HG02763 (cell line): ENCODE results near the gene SLC6A13.
"Not testable (repeated sequence)": the region's sequence is repeated elsewhere in the genome, so short reads cannot be mapped to it uniquely, and the experiment has no call there.

Experiments used
- ATAC-seq: cut with Tn5 transposase; IDR thresholded peaks from one replicate; pipeline ENCODE4 v1.9.1; 2021; ENCODE audit warnings: mild to moderate bottlenecking, moderate library complexity; ENCODE audit not compliant: unreplicated experiment

Gene SLC6A13

DNA sequence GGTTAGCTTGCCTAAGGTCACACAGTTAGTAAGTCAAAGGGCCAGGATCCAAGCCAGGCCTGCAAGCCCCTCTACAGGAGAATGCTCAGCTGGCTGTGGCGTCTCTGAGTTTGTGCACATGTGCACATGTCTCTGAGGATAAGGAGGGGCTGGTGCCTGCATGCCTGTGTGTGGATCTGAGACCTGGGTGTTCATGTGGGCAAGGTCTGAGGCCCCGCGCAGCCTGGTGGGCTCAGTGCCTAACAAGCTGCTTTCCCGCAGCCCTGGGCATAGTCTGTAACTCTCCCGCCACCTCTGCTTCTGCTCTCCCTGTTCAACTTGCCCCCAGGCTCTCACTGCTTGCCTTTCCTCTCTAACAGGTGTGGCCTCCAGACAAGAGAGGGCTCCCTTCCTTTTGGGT is 44.4 kb downstream of the SLC6A13 start:
- no peak for ATAC-seq

DNA sequence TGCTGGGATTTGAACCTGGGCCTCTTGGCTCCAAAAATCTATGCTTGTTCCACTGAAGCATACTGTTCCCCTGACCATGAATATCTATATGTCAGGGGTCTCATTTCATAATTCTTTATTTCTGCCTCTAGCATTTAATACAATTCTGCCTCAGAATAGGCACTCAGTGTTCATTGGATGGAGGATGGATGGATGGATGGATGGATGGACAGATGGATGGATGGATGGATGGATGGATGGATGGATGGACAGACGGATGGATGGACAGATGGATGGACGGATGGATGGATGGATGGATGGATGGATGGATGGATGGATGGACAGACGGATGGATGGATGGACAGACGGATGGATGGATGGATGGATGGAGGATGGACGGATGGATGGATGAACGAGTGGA is 45.6 kb downstream of the SLC6A13 start:
- ATAC-seq = not testable (repeated sequence)

DNA sequence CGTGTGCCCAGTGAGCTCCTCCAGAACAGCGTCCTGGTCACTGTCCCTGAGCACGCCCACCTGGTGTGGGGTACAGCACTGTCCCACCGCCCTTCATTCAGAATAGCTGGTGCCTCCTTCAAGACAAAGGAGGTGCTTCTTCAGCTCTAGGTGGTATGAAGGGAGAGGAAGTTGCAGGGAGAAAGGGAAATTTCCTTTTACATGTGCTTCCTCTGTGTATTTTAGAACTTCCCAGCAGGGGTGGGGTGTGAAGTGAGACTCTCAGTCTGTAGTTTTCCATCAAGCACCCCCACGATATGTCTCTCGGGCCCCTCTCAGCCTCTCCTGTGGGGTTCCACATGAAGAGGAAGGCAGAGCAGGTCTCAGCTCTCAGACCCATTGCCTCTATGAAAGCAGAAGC is 47.5 kb downstream of the SLC6A13 start:
- no peak for ATAC-seq

DNA sequence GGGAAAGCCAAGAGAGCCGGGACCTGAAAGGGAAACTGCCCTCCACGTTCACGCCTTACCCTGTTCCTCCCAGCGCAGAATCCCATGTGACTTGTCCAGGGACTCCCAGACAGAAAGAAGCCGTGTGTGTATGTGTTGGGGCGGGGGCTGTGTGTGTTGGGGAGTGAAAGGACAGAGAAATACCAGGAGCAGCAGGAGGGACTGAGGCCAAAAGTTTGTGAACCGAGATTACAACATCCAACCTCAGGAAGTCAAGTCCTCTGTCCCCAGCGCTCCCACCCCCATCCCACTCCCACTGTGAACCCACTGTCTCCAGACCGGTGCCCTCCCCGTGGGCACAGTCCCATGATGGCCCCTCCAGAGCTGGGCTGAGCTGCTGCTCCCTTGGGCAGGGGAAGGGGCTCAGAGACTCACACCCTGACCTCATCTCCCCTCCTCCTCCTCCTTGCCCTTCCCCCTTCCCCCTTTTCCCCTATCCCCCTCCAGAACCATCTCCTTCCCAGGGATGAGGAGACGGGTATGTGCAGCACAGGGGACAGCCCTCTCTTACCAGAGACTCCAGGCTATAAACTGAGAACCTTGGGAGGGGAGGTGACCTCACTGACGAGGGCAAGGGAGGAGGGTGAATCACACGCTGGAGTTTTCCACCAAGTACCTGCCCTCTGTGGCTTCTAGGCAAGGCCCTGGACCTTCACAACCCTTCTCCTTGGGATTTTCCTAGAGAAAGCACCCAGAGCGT is 48.5 kb downstream of the SLC6A13 start, which contains the start of gene SLC6A12:
Gene SLC6A12, minus strand, starts transcription at position 155 of the 739 bp plus-strand sequence. CDS start 4,171 bp downstream, outside the sequence.
- no peak for ATAC-seq

DNA sequence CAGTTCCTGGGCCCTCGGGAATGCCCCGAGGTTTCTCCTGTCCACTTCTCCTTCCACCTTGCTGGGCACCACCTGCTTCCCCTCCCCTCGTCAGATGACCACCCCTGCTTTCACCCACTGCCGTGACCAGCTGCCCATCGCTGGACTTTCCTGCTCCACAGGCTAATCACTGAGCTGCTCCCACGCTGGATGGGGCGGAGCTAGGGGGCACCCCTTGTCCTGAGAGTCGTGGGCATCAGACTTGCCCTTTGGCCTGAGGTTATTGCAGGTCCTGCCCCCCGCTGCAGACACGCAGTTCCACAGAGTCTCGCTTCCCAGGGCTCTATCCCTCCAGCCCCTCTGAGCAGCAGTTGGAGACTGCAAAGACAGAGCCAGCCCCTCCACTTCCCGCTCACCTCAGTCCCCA is 49.1 kb downstream of the SLC6A13 start:
- no peak for ATAC-seq

DNA sequence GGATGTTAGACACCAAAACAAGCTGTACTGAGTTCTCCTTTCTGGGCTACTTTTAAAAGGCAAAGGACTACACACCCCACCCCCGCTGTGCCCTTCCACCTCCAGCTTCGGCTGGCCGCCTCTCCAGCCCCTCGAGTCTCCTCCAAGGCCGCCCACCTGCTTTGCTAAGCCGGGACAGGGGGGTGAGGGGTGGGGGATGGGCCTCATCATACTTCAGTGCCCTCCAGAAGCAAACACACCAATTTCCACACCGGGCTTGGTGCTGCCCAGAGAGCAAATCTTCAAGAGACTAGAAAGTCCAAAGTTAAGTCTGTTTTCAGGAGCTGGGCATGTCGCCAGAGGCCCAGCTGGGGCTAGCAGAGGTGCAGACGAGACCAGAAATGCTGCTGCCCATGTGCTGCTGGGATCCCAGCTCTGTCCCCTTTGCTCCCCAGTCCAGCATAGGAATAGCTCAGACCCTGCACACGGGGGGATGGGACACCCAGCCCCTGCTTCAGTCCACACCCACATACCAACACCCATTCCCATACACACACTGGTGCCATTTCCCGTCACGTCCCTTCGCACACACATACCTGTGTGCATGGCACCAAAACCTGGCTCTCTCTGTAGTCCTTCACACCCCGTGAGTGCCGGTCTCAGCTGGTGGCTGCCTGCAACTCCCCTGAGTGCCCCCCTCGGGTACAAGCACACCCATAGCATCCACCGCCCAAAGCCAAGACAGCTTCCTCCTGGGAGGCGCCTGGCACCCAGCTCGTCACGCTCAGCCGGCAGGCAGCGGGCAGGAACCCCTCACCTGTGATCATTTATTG is 49.7 kb downstream of the SLC6A13 start:
- ATAC-seq = no peak

DNA sequence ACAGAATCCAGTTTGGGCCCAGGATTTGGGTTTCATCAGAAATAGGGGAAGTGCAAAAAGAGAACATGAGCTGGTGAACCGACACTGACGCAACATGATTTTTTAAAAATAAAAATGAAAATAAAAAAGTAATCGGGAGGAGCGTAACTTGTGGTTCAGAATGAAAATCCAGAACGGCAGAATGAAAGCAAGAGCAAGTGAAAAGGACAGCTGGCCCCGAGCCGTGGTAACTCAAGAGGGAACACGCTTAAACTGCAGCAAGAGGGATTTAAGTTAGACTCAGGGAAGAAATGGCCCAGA is 50.3 kb downstream of the SLC6A13 start:
- ATAC-seq = no peak

DNA sequence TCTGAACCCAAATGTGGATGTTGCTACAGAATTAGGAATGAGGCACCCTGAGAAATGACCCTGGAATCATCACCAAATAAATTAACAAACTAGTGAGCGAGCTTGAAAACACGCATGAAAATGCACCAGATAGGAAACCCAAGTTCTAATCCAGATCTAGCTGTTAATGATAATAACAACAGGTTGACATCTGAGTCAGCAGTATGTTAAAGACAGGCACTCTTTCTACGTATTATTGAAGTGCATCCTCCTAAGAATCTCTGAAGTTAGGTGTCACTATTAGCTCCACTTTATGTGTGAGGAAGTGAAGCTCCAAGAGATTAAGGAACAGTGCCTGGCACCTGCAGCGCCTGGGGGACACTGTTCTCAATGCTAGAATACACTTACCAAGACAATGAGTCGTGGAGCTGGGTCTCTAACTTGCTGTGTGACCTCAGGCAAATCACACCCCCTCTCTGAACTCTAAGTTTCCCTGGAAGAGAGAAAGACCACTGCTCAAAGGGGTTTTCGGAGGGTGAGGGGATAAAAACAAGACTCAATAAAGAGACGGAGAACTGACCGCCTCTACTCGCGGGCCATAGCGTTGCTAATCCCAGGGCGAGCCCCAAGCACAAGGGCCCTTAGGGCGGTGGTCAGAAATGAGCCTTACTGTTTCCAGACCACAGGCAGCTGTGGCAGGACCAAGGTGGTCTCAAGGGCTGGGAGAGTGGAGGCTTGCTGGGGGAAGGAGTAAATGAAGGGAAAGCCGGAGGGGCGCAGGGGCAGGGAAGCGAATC is 50.8 kb downstream of the SLC6A13 start:
- no peak for ATAC-seq

DNA sequence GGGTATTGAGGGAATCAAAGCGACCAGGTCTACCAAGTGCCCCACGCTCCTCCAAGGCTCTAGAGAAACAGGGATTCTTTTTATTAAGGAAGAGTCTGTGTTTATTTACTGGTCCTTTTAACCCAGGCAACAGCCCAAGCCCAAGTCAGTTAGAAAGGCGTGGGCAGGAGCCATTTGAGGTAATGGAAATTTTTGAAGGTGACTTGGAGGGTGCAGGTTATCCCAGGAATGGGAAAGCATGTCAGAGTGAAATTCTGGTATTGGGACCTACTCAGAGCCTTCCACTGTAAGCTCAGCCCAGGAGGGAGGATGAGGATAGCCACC is 51.5 kb downstream of the SLC6A13 start:
- ATAC-seq = no peak

DNA sequence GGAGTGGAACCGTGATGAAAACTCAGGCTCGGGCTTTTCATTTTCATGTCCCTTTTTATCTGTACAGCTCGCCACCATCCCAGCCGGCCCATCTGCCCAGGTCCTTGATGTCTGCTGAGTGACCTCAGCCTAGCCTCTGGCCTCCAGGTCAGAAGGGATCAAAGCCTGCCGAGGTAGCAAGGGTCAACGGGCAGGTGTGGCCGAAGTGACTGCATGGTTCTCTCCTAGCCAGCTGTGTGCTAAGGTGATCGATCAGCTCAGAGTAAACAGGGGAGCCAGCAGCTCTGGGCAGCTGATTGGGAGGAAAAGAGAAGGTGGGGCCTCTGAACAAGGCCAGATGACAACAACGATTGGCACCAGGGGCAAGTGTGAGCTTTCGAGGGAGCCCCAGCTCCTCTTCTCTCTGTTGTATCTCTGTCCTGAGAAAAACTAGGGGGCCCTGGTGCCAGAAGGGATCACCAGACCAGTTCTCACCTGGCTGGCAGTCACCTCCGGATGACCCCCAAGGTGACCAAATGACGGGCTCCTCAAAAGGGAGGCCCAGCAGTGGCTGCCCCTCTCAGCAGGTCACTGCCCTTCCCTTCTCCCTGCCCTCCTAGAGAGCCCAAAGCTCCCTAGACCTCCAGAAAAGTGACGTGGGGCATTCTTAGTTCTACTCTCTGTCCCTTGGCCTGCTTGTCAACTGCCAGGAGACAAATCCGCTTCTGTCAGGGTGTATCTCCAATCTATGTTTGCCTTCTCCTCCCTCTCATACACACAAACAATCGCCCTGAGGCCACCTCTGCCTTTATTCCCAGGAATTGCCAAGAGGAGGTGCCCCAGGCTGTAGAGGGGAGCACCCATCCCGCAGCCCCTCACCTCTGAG is 52.1 kb downstream of the SLC6A13 start:
- no peak for ATAC-seq

DNA sequence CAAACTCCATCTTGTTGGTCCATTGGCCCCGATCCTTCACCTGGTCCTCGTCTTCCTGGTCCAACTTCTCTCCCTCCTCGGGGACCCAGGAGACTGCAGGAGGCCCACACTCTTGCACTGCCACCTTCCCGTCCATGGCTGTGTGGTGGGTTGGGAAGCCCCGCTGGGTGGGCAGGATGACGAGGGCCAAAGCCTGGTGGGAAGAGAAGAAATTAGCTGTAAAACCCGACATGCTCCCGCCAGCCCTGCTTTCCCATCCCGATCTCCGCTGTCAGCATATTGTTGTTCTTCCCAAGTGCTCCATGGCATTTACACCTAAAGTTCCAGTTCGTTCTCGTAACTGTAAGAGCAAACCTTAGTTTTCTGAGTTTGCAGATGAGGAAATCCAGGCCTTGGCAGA is 52.8 kb downstream of the SLC6A13 start:
- no peak for ATAC-seq

DNA sequence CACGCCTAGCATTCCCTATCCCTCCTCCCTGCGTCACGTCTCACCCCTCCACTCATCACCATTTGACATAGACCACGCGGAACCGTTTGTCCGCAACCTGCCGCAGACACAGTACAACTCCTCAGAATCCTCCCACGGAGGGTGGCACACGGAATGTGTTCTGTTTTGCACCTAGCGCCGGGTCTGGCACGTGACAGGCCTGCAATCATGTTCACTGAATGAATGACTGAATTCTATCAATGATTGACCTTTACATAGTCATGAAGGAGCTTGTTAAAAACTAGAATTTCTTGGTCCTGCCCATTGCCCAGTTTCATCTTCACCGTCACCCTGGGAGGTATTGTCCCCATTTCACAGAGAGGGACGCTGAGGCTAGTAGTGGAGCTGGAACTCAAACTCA is 53.4 kb downstream of the SLC6A13 start:
- no peak for ATAC-seq

DNA sequence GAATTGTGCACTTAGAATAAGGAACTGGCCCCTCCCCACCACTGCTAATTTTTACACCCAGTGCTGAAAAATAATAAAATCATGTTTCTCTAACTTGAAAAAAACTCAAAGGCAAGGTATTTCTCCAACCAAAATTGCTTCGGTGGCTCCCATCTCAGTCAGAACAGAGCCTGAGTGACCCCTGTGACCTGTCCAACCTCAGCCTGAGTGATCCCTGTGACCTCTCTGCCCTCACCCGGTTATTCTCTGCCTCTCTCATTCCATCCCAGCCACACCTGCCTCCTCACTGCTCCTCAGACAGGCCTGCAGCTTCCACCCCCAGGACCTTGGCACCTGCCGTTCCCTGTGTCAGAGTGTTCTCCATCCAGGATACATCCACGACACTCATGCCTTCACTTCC is 53.8 kb downstream of the SLC6A13 start:
- no peak for ATAC-seq

DNA sequence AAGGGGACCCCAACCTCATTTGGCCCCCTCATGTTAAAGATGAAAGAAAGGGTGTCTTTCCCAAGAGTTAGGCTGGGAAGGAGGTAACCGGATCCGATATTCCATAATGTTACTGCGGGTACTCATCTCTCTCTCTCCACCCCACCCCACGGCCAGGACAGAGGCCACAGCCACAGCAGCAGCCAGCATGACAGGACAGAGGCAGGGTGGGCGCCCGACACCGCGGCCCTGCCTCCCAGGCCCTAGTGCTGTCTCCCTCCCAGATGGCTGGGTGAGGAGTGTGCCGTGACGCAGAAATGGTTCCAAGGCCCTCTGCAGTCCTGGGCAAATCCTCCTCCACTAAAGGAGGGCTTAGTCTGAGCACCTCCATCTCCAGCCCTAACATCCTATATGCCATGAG is 54.8 kb downstream of the SLC6A13 start:
- no peak for ATAC-seq

DNA sequence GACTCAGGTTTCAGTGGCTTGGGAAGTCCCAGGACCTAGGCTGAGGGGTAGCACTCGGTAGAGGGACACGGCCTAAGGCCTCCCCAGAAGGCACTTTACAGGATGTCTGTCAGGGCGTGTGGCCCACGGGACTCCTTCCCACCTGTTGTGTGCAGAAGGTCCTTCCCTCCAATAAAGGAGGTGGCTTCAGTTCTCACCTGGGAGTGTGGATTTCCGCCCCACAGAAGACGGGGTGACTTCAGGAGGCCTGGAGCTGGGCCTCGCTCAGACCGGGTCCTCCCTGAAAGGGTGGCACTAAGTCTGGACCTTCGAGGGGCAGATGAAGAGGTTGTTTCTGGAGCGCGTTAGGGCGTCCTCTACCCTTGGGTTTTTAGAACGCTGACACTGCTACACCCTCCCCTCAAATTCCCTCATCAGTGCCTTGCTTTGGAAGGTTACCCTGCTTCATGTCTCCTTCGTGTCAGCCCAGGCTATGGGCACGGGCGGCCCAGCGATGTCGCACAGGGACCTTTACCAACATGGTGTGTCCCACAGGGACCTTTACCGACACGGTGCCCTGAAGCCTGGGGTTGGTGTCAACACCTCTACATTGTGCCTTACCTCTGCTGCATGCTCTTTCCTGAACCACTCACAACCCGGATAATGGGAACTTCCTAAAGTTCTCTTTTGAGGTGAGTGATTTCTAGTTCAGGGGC is 55.7 kb downstream of the SLC6A13 start:
- ATAC-seq = no peak

DNA sequence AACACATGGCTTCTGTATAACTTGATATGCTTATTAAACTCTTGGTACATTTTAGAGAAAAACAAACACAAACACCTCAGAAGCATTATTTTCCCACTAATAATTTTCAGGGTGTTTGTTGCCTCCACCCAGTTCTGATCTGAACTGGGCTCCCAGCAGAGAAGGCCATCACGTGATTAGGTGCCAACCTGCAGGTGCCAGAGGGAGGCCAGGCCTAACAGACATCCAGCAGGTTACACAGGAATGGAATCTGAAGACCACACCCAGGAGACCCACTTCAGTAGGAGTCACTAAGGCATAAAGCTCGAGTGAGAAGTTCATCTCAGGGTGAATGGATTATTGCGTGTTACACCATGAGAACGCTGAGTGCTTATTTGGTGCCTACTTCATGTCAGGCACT is 57.6 kb downstream of the SLC6A13 start:
- ATAC-seq = no peak

DNA sequence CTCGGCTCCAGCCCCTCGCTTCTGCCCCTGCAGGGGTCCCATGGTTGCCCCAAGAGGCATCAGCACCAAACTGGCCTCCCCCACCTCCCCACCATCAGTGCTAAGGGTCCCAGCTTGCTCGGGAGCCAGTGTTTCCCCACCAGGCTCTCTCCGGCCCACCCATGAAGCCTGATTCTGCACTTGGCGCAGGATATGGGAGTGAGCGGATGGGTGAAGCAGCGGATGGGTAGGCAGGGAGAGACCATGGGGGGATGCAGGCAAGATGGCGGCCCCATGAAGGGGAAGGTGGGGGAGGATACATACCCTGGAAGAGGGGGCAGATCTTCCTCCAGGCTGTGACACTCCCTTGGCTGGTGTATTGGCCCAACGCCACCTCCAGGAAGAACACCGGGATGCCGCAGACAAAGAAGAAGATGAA is 58.4 kb downstream of the SLC6A13 start:
- no peak for ATAC-seq

DNA sequence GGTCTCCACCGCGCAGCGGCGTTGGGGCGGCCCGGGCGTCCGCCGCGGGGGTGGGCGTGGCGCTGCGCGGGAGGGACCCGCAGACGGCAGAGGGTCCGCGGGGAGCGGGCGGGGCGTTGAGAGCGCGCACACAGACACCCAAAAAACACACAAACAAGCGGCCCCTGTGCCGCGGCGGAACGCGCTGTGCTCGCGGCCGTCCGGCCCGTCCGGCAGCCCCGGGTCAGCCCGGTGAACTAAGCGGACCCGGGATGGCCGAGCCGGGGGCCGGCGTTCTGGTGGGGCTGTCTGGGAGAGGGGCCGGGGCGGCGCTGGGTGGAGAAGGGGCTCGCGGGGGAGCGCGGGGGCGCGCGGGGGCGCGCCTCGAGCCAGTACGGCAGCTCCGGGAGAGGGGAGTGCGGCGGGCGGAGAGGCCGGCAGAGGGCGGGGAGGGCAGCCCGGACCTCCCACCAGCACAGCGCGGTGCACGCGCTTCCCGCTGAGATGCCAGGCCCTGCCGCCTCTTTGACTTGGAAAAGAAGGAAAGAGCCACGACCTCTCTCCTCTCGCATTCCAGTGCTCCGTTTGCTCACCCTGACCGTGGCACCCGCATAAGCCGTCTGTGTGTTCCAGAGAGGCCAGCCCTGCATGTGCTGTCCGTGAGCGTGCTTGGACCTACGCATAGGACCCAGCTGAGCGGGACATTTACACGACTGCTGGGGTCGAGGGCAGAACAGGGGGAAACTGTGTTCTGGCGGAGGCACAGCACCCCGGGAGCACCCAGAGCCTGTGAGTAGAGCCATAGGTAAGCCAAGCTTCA is 59.0 kb downstream of the SLC6A13 start:
- no peak for ATAC-seq

DNA sequence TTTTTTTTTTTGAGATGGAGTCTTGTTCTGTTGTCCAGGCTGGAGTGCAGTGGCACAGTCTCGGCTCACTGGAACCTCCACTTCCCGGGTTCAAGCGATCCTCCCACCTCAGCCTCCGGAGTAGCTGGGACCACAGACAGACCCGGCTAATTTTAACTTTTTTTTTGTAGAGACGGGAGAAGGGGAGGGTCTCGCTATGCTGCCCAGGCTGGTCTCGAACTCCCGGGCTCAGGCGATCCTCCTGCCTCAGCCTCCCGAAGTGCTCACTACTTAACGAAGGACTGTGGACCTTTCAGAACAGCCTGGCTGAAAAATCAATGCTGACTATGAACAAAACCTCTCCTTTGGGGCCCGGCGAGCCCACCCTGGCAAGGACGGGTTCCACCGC is 59.6 kb downstream of the SLC6A13 start:
- ATAC-seq = no peak
